Liver (tissue), 9 donors: Measurements from ENCODE around the gene LSM4. TPM values are rescaled to one million over a fixed set of nuclear protein-coding genes. Genes with fewer than 3 reads are reported as not detected.
A peak's percentile ranks its signal among the peaks of the same experiment; 100 is the strongest.

Experiments used
- DNase-seq: peaks from one replicate; pipeline ENCODE4 v3.0.0-alpha.2; 2017; ENCODE audit warnings: low spot score
- H3K27ac ChIP-seq, 2 donors: one replicate each; pipeline ENCODE4 v1.7.0; 2013; ENCODE audit warnings: inconsistent platforms in 2 of 2, low read length in 2 of 2, control low read depth in 1 of 2, low read depth in 1 of 2, mild to moderate bottlenecking in 1 of 2
- H3K27me3 ChIP-seq, 4 donors: one replicate each; pipeline versions ENCODE4 v1.6.1 to v1.7.0; 2013; ENCODE audit warnings: low read length in 3 of 4, inconsistent platforms in 1 of 4, mild to moderate bottlenecking in 1 of 4, moderate library complexity in 1 of 4; ENCODE audit not compliant: control insufficient read depth in 4 of 4, insufficient read depth in 4 of 4
- H3K36me3 ChIP-seq, 4 donors: one replicate each; pipeline versions ENCODE4 v1.6.1 to v1.7.0; 2013; ENCODE audit warnings: low read length in 3 of 4, mild to moderate bottlenecking in 3 of 4, low read depth in 1 of 4, moderate library complexity in 1 of 4; ENCODE audit not compliant: control insufficient read depth in 4 of 4, insufficient read depth in 3 of 4
- H3K4me1 ChIP-seq, 4 donors: one replicate each; pipeline versions ENCODE4 v1.6.1 to v1.7.0; 2013; ENCODE audit warnings: low read length in 3 of 4, mild to moderate bottlenecking in 3 of 4, moderate library complexity in 1 of 4; ENCODE audit not compliant: control insufficient read depth in 4 of 4, insufficient read depth in 4 of 4
- H3K4me3 ChIP-seq, 3 donors: one replicate each; pipeline versions ENCODE4 v1.6.1 to v1.7.0; 2013; ENCODE audit warnings: low read length in 3 of 3, control low read depth in 1 of 3, low read depth in 1 of 3, mild to moderate bottlenecking in 1 of 3
- H3K9ac ChIP-seq, 2 donors: one replicate each; pipeline ENCODE4 v1.7.0; 2013; ENCODE audit warnings: low read length in 2 of 2, mild to moderate bottlenecking in 2 of 2, moderate library complexity in 2 of 2, control low read depth in 1 of 2, low read depth in 1 of 2
- H3K9me3 ChIP-seq, 4 donors: one replicate each; pipeline versions ENCODE4 v1.6.1 to v1.7.0; 2013; ENCODE audit warnings: low read length in 3 of 4; ENCODE audit not compliant: control insufficient read depth in 4 of 4
- ATF3 ChIP-seq: IDR thresholded peaks from 2 replicates; pipeline ENCODE4 v1.6.1; 2016; ENCODE audit warnings: antibody characterized with exemption
- CTCF ChIP-seq: fragments of 150-350 bp; IDR thresholded peaks from 2 replicates; pipeline ENCODE4 v1.5.1; 2017; ENCODE audit warnings: improper control_type of control experiment, low read depth, low read length; ENCODE audit not compliant: missing input control
- EGR1 ChIP-seq, 2 donors: IDR thresholded peaks; 2 replicates each; pipeline ENCODE4 v1.6.1; 2016 to 2018; ENCODE audit warnings: antibody characterized with exemption in 2 of 2, low read depth in 2 of 2
- FOXA1 ChIP-seq: IDR thresholded peaks from 2 replicates; pipeline ENCODE4 v1.6.1; 2016; ENCODE audit warnings: antibody characterized with exemption
- GABPA ChIP-seq, 2 donors: IDR thresholded peaks in 1 of 2; conservative IDR thresholded peaks in 1 of 2; 2 replicates each; pipeline ENCODE4 v1.6.1; 2016; ENCODE audit warnings: antibody characterized with exemption in 2 of 2, mild to moderate bottlenecking in 1 of 2, moderate library complexity in 1 of 2
- HNF4A ChIP-seq, 2 donors: conservative IDR thresholded peaks; 2 replicates each; pipeline ENCODE4 v1.6.1; 2016; ENCODE audit warnings: antibody characterized with exemption in 2 of 2, mild to moderate bottlenecking in 2 of 2
- JUND ChIP-seq, 2 donors: IDR thresholded peaks; 2 replicates each; pipeline ENCODE4 v1.6.1; 2016; ENCODE audit warnings: antibody characterized with exemption in 2 of 2
- MAX ChIP-seq: IDR thresholded peaks from 2 replicates; pipeline ENCODE4 v1.6.1; 2016; ENCODE audit warnings: antibody characterized with exemption
- NR2F2 ChIP-seq: IDR thresholded peaks from 2 replicates; pipeline ENCODE4 v1.6.1; 2016; ENCODE audit warnings: antibody characterized with exemption
- RAD21 ChIP-seq, 2 donors: IDR thresholded peaks; 2 replicates each; pipeline ENCODE4 v1.6.1; 2016; ENCODE audit warnings: antibody characterized with exemption in 2 of 2, mild to moderate bottlenecking in 2 of 2
- REST ChIP-seq: IDR thresholded peaks from 2 replicates; pipeline ENCODE4 v1.6.1; 2016; ENCODE audit warnings: antibody characterized with exemption, mild to moderate bottlenecking
- RXRA ChIP-seq, 2 donors: IDR thresholded peaks; 2 replicates each; pipeline ENCODE4 v1.6.1; 2017 to 2018; ENCODE audit warnings: antibody characterized with exemption in 2 of 2, mild to moderate bottlenecking in 1 of 2
- SP1 ChIP-seq: IDR thresholded peaks from 2 replicates; pipeline ENCODE4 v1.6.1; 2018; ENCODE audit warnings: antibody characterized with exemption, mild to moderate bottlenecking
- TAF1 ChIP-seq: conservative IDR thresholded peaks from 2 replicates; pipeline ENCODE4 v1.6.1; 2016; ENCODE audit warnings: antibody characterized with exemption, mild to moderate bottlenecking
- YY1 ChIP-seq: IDR thresholded peaks from 2 replicates; pipeline ENCODE4 v1.6.1; 2016; ENCODE audit warnings: antibody characterized with exemption, mild to moderate bottlenecking
- WGBS: extraction: QIAGEN DNeasy Blood & Tissue Kit; methylation state at CpG from one replicate; pipeline ENCODE4 v1.1.7; 2013; 5-methylcytosine and 5-hydroxymethylcytosine counted together
- polyA plus RNA-seq, 2 donors: library from polyadenylated mRNA; stranded (reverse) in 1 of 2; unstranded in 1 of 2; fragments of 200-250 nt in 1 of 2; fragments of >200 nt in 1 of 2; fragmentation: Nextera tagmentation in 1 of 2; extraction: Ambion mirVana in 1 of 2; gene quantifications; one replicate each; pipeline versions ENCODE4 v1.2.1 to v1.2.3, GENCODE V29; 2013 to 2015
- total RNA-seq, 2 donors: library from RNA; depleted of rRNA; stranded (reverse); fragments of >200 nt; gene quantifications; one replicate each; pipeline ENCODE4 v1.2.3, GENCODE V29; 2014
- donor health status: healthy.
- donor health status: healthy.
- donor health status: healthy.
- donor health status: healthy.
- donor health status: healthy.

LSM4 gene
- total and polyA plus RNA-seq, 4 donors: 42.4 to 100 (median 75.1) TPM

GRCh38 chr19:18304208-18304457 lies 18.7 kb downstream of the LSM4 start:
- Histone ChIP-seq H3K27ac (peak overlapping the region; percentile 95 to 96), H3K27me3 (no peaks in the 10 kb centered on the region), H3K4me3 (no peak overlapping the region), H3K36me3 (no peaks in the 10 kb centered on the region), H3K4me1 (peaks cover 10 to 34% (median 23%) of the 10 kb centered on the region in 4 donors), H3K9me3 (no peaks in the 10 kb centered on the region), H3K9ac (peak overlapping the region; percentile 12 to 94)
- 52% methylated on average over 2 of the region's 2 CpGs for WGBS
- no peak for DNase-seq
- TF ChIP-seq CTCF (no peak), FOXA1 (no peak), YY1 (no peak), SP1 (no peak), TAF1 (no peak), HNF4A (conservative IDR thresholded peaks at IDR 0.05) (no peak), JUND (IDR thresholded peaks at IDR 0.05) (no peak), EGR1 (IDR thresholded peaks at IDR 0.05; ENCODE audit: low read depth in 2 of 2) (no peak), RAD21 (IDR thresholded peaks at IDR 0.05) (no peak), MAX (no peak)

- Histone ChIP-seq H3K9ac (peak overlapping the region in 1 of 2 donors; percentile 20), H3K27me3 (no peaks in the 10 kb centered on the region), H3K4me1 (peaks cover 6 to 21% (median 14%) of the 10 kb centered on the region in 4 donors), H3K36me3 (no peaks in the 10 kb centered on the region), H3K9me3 (no peaks in the 10 kb centered on the region), H3K27ac (peak overlapping the region; percentile 78 to 84), H3K4me3 (no peak overlapping the region)
- TF ChIP-seq HNF4A (conservative IDR thresholded peaks at IDR 0.05) (no peak), YY1 (no peak), GABPA (IDR thresholded peaks at IDR 0.05 in 1 of 2, conservative IDR thresholded peaks at IDR 0.05 in 1 of 2) (no peak), RXRA (IDR thresholded peaks at IDR 0.05) (no peak), FOXA1 (no peak), TAF1 (no peak)
- WGBS: 54% methylated on average over 4 of the region's 4 CpGs
- no peak for DNase-seq
Observed at GRCh38 chr19:18301718-18302111, 21.2 kb downstream of the LSM4 start.

- Histone ChIP-seq H3K9me3 (no peaks in the 10 kb centered on the region), H3K27ac (peak overlapping the region; percentile 78 to 84), H3K9ac (peak overlapping the region in 1 of 2 donors; percentile 20), H3K27me3 (no peaks in the 10 kb centered on the region), H3K36me3 (no peaks in the 10 kb centered on the region), H3K4me1 (peaks cover 6 to 21% (median 14%) of the 10 kb centered on the region in 4 donors), H3K4me3 (no peak overlapping the region)
- 33% methylated on average over 18 of the region's 18 CpGs for WGBS
- TF ChIP-seq GABPA (IDR thresholded peaks at IDR 0.05 in 1 of 2, conservative IDR thresholded peaks at IDR 0.05 in 1 of 2) (no peak), MAX (peak; percentile 55), CTCF (no peak), ATF3 (peak; percentile 94), NR2F2 (peak; percentile 70), YY1 (peak; percentile 68), HNF4A (conservative IDR thresholded peaks at IDR 0.05) (peak; percentile 80), JUND (IDR thresholded peaks at IDR 0.05) (peak; percentile 99), RAD21 (IDR thresholded peaks at IDR 0.05) (peak in 1 of 2 donors; percentile 56), TAF1 (no peak), SP1 (peak; percentile 87), EGR1 (IDR thresholded peaks at IDR 0.05; ENCODE audit: low read depth in 2 of 2) (peak in 1 of 2 donors; percentile 27), REST (peak; percentile 71), RXRA (IDR thresholded peaks at IDR 0.05) (peak; percentile 85 to 92)
- peak; percentile 54 for DNase-seq
Observed at GRCh38 chr19:18300930-18301717, 21.8 kb downstream of the LSM4 start.
